GM12878 (cell line): ENCODE results near the gene SUGCT. TPM values are rescaled to one million over a fixed set of nuclear protein-coding genes. Genes with fewer than 3 reads are reported as not detected.

Source experiments
- CBFB ChIP-seq: IDR thresholded peaks from 2 replicates; pipeline ENCODE4 v1.6.1; 2016; ENCODE audit warnings: antibody characterized with exemption, low read depth
- FOXK2 ChIP-seq: fragments of 450-650 bp; IDR thresholded peaks from 2 replicates; pipeline ENCODE4 v1.6.1; 2017; ENCODE audit warnings: mild to moderate bottlenecking, moderate library complexity
- HDAC2 ChIP-seq: fragments of 200-600 bp; sonication (generic); IDR thresholded peaks from 2 replicates; pipeline ENCODE4 v1.6.1; 2017
- HDGF ChIP-seq: fragments of 450-650 bp; IDR thresholded peaks from 2 replicates; pipeline ENCODE4 v1.6.1; 2016; ENCODE audit warnings: antibody characterized with exemption
- IKZF1 ChIP-seq: fragments of 450-650 bp; conservative IDR thresholded peaks from 2 replicates; pipeline ENCODE4 v1.6.1; 2017; ENCODE audit warnings: antibody characterized with exemption, mild to moderate bottlenecking
- PRDM15 ChIP-seq: fragments of 450-650 bp; formaldehyde crosslinking; IDR thresholded peaks from 2 replicates; pipeline ENCODE4 v1.4.0; 2020; ENCODE audit warnings: mild to moderate bottlenecking, moderate library complexity
- SPI1 ChIP-seq: IDR thresholded peaks from 2 replicates; pipeline ENCODE4 v1.6.1; 2011; ENCODE audit warnings: low read depth, mild to moderate bottlenecking, low read length, moderate library complexity, borderline replicate concordance; ENCODE audit not compliant: insufficient read depth
- TAF1 ChIP-seq: IDR thresholded peaks from 2 replicates; pipeline ENCODE4 v1.6.1; 2011; ENCODE audit warnings: mild to moderate bottlenecking, low read depth, low read length, borderline replicate concordance
- TCF3 ChIP-seq: IDR thresholded peaks from 2 replicates; pipeline ENCODE4 v1.6.1; 2012; ENCODE audit warnings: low read depth, mild to moderate bottlenecking, low read length, borderline replicate concordance; ENCODE audit not compliant: insufficient read depth
- ZBTB40 ChIP-seq: fragments of 450-650 bp; IDR thresholded peaks from 2 replicates; pipeline ENCODE4 v1.6.1; 2016; ENCODE audit warnings: mild to moderate bottlenecking, moderate library complexity, borderline replicate concordance
- polyA plus RNA-seq, 11 experiments: library from polyadenylated mRNA; depleted of rRNA in 4 of 11; unstranded in 6 of 11; stranded (reverse) in 5 of 11; fragments of >200 nt; fragmentation: Nextera tagmentation in 4 of 11; fragmentation: Illumina TruSeq in 1 of 11; extraction: Ambion mirVana in 4 of 11; extraction: Trizol in 1 of 11; gene quantifications; 1 replicate in 1 of 11; 2 replicates in 10 of 11; pipeline versions ENCODE4 v1.2.1 to v1.2.3, GENCODE V29; 2011 to 2016; ENCODE audit warnings: inconsistent platforms in 2 of 11, missing spikeins in 2 of 11, low read depth in 1 of 11
- total RNA-seq, 4 experiments: library from RNA; depleted of rRNA in 3 of 4; stranded (reverse); fragments of >200 nt in 3 of 4; fragmentation: Illumina TruSeq in 1 of 4; extraction: Trizol in 1 of 4; gene quantifications; 2 replicates each; pipeline versions ENCODE4 v1.2.1 to v1.2.3, GENCODE V29; 2013 to 2021
- TF ChIP-seq, protein P1 (sequence below): fragments of 450-650 bp; IDR thresholded peaks from 2 replicates; pipeline ENCODE4 v1.6.1; 2017; ENCODE audit warnings: mild to moderate bottlenecking

SUGCT gene
- total and polyA plus RNA-seq, 10 of the 15 experiments (the other 5 are each of a cell fraction or from before 2014, with no cell fraction given) = 0.08 to 1.2 (median 0.67) TPM; not detected in 1

DNA sequence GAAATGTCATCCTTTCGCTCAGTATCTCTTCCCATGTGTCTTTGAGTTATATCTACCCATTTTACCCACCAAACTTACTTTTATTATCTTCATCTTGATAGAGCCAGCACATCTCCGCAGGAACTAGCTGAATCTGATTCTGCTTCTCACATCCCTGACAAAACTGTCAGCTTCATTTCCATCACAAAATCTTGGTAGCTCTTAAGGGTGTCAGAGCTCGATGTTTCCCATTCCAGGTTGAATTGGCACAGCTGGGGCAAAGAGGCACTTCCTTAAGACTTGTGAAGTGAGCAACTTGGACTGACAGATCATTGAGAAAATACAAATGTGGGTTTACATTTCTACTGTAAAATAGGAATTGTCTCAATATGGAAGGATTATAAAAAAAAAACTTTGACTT is 434.5 kb downstream of the SUGCT start (continued):
- TF ChIP-seq, protein P1, sequence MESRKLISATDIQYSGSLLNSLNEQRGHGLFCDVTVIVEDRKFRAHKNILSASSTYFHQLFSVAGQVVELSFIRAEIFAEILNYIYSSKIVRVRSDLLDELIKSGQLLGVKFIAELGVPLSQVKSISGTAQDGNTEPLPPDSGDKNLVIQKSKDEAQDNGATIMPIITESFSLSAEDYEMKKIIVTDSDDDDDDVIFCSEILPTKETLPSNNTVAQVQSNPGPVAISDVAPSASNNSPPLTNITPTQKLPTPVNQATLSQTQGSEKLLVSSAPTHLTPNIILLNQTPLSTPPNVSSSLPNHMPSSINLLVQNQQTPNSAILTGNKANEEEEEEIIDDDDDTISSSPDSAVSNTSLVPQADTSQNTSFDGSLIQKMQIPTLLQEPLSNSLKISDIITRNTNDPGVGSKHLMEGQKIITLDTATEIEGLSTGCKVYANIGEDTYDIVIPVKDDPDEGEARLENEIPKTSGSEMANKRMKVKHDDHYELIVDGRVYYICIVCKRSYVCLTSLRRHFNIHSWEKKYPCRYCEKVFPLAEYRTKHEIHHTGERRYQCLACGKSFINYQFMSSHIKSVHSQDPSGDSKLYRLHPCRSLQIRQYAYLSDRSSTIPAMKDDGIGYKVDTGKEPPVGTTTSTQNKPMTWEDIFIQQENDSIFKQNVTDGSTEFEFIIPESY = no peak
- TF ChIP-seq FOXK2 = no peak
- TF ChIP-seq ZBTB40 = no peak
- no peak for TF ChIP-seq HDGF
- TF ChIP-seq TAF1 = no peak
- no peak for TF ChIP-seq TCF3
- no peak for TF ChIP-seq CBFB
- no peak for TF ChIP-seq PRDM15 (CRISPR knock-in tag)
- no peak for TF ChIP-seq HDAC2
- no peak for TF ChIP-seq IKZF1
- no peak for TF ChIP-seq SPI1
